Body of pancreas (tissue), 4 donors: ENCODE measurements around the gene DNAJC8.

Experiments used
- POLR2A ChIP-seq, 3 donors: fragments of 450-650 bp; IDR thresholded peaks; one replicate each; pipeline ENCODE4 v1.6.1; 2016; ENCODE audit warnings: antibody characterized with exemption in 3 of 3, mild to moderate bottlenecking in 2 of 3
- TF ChIP-seq, protein P1 (sequence below), 7 experiments: fragments of 450-650 bp in 4 of 7; fragments of 200-600 bp in 3 of 7; sonication (generic) in 3 of 7; IDR thresholded peaks; one replicate each; pipeline ENCODE4 v1.5.1; 2016 to 2019; ENCODE audit warnings: antibody characterized with exemption in 7 of 7

- TF ChIP-seq, protein P1, sequence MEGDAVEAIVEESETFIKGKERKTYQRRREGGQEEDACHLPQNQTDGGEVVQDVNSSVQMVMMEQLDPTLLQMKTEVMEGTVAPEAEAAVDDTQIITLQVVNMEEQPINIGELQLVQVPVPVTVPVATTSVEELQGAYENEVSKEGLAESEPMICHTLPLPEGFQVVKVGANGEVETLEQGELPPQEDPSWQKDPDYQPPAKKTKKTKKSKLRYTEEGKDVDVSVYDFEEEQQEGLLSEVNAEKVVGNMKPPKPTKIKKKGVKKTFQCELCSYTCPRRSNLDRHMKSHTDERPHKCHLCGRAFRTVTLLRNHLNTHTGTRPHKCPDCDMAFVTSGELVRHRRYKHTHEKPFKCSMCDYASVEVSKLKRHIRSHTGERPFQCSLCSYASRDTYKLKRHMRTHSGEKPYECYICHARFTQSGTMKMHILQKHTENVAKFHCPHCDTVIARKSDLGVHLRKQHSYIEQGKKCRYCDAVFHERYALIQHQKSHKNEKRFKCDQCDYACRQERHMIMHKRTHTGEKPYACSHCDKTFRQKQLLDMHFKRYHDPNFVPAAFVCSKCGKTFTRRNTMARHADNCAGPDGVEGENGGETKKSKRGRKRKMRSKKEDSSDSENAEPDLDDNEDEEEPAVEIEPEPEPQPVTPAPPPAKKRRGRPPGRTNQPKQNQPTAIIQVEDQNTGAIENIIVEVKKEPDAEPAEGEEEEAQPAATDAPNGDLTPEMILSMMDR (IDR thresholded peaks at IDR 0.05), result no peak
- TF ChIP-seq POLR2A (IDR thresholded peaks at IDR 0.05), result no peak
Measured at GRCh38 chr1:28160782-28161266, 72.0 kb downstream of the DNAJC8 start.
